Tibial nerve (tissue), 4 donors: ENCODE data around the gene PLCB2. TPM values are rescaled to one million over a fixed set of nuclear protein-coding genes. Genes with fewer than 3 reads are reported as not detected.

Experiments
- DNase-seq, 2 donors: peaks; one replicate each; pipeline ENCODE4 v3.0.0-alpha.2; 2019; ENCODE audit warnings: low spot score in 2 of 2
- H3K27ac ChIP-seq, 4 donors: fragments of 200-600 bp; sonication (generic) in 3 of 4; one replicate each; pipeline ENCODE4 v1.5.1; 2017 to 2019; ENCODE audit warnings: mild to moderate bottlenecking in 1 of 4
- H3K27me3 ChIP-seq, 2 donors: fragments of 200-600 bp; sonication (generic) in 1 of 2; one replicate each; pipeline versions ENCODE4 v1.5.1 to v1.6.0; 2017 to 2019
- H3K36me3 ChIP-seq, 3 donors: fragments of 200-600 bp; sonication (generic); one replicate each; pipeline ENCODE4 v1.5.1; 2018 to 2019
- H3K4me1 ChIP-seq, 4 donors: fragments of 200-600 bp; sonication (generic) in 3 of 4; one replicate each; pipeline ENCODE4 v1.5.1; 2017 to 2019
- H3K4me3 ChIP-seq, 4 donors: fragments of 200-600 bp; sonication (generic) in 3 of 4; one replicate each; pipeline ENCODE4 v1.5.1; 2017 to 2019; ENCODE audit warnings: mild to moderate bottlenecking in 1 of 4, moderate library complexity in 1 of 4
- H3K9me3 ChIP-seq, 4 donors: fragments of 200-600 bp; sonication (generic) in 3 of 4; one replicate each; pipeline ENCODE4 v1.5.1; 2017 to 2019
- CTCF ChIP-seq, 5 experiments: fragments of 200-600 bp in 3 of 5; fragments of 450-650 bp in 2 of 5; sonication (generic) in 3 of 5; IDR thresholded peaks; one replicate each; pipeline ENCODE4 v1.5.1; 2016 to 2019; ENCODE audit warnings: antibody characterized with exemption in 5 of 5, mild to moderate bottlenecking in 3 of 5, moderate library complexity in 2 of 5
- EP300 ChIP-seq, 2 donors: sonication (generic); formaldehyde crosslinking; IDR thresholded peaks; one replicate each; pipeline ENCODE4 v1.6.1; 2017; ENCODE audit warnings: antibody characterized with exemption in 2 of 2, mild to moderate bottlenecking in 1 of 2
- POLR2A ChIP-seq, 2 donors: fragments of 450-650 bp; IDR thresholded peaks; one replicate each; pipeline ENCODE4 v1.6.1; 2017; ENCODE audit warnings: antibody characterized with exemption in 2 of 2, mild to moderate bottlenecking in 2 of 2, moderate library complexity in 2 of 2
- whole genome bisulfite sequencing, 2 donors: methylation state at CpG; one replicate each; pipeline ENCODE4 v1.1.5; 2018; 5-methylcytosine and 5-hydroxymethylcytosine counted together
- total RNA-seq, 4 donors: library from RNA; depleted of rRNA; stranded (reverse); fragments of >200 nt; gene quantifications; one replicate each; pipeline ENCODE4 v1.1.0, GENCODE V29; 2016

PLCB2 gene
- total RNA-seq, 4 donors from 2014 or later, result 14.9 to 42.3 (median 17.0) TPM

GRCh38 chr15:40280260-40281056, 27.3 kb downstream of the PLCB2 start:
- peaks cover 0 to 74% of the 10 kb centered on the region in 2 donors for H3K27me3 ChIP-seq
- no peak for DNase-seq
- no peaks in the 10 kb centered on the region for H3K36me3 ChIP-seq
- 41 to 42% methylated on average over 30 of the region's 30 CpGs for WGBS, 2 donors
- H3K27ac ChIP-seq, result no peak overlapping the region
- H3K4me1 ChIP-seq, result peaks cover 0 to 42% (median 20%) of the 10 kb centered on the region in 4 donors
- TF ChIP-seq POLR2A (IDR thresholded peaks at IDR 0.05) (no peak), CTCF (IDR thresholded peaks at IDR 0.05) (no peak), EP300 (IDR thresholded peaks at IDR 0.05) (no peak)
- H3K9me3 ChIP-seq, result no peaks in the 10 kb centered on the region
- no peak overlapping the region for H3K4me3 ChIP-seq

DNA sequence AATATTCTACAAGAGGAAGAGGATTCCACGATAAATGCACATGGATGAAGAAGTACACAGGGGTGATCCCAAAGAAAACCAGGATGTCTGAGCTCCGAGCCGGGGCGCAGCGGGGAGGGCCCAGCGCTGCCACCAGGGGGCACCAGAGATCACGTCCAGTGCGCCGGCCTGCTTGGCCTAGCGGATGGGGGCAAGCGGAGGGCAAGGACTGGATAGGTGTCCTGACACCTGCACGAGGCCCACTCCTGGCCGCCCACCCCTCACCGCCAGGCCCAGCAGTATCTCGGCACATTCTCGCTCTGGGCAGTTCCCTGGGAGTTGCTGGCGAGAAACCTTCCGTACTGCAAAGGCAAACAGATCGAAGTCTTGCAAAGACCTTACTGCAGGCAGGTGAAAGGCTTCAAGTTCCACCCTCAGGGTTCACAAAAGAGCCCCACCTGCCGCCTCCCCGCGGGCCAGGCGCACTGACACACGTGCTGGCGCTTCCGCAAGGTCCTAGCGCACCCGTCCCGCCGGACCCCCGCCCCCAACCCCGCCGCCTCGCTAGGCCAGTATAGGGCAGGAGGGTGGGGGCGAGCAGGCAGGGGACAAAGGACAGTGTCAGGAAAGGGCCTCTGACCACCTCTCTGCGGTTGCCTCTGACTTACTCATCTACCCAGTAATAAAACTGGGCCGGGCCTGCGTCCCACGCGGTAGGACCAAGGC, 28.1 kb downstream of the PLCB2 start:
- no peaks in the 10 kb centered on the region for H3K9me3 ChIP-seq
- H3K36me3 ChIP-seq, result no peaks in the 10 kb centered on the region
- no peak for TF ChIP-seq EP300 (IDR thresholded peaks at IDR 0.05)
- TF ChIP-seq CTCF (IDR thresholded peaks at IDR 0.05), result peak; percentile 94 to 99 (median 96)
- no peak overlapping the region for H3K27ac ChIP-seq
- peak; percentile 53 to 70 for DNase-seq
- H3K27me3 ChIP-seq, result peaks cover 0 to 74% of the 10 kb centered on the region in 2 donors
- H3K4me3 ChIP-seq, result peak overlapping the region in 1 of 4 donors; percentile 2
- peaks cover 0 to 41% (median 20%) of the 10 kb centered on the region in 4 donors for H3K4me1 ChIP-seq
- whole genome bisulfite sequencing, 2 donors, result 25 to 27% methylated on average over 35 to 39 of the region's 40 CpGs

DNA sequence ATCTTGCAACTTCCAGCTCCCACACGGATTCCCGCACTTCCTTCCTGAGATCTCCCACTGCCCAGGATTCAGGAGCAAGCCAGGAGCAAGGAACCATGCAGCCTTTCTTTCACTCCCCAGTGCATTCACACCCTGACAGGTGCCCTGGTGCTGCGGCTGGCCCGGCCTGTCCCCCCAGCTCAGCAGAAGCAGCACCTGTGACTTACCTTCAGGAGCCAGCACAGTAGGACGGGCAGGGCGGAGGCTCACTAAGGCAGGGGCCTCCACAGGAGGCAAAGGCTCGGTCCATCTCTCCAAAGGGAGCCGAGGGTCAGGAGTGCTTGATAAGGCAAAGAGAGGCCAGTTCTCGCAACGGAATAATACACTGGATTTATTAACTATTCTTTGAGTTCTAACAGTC, 29.7 kb downstream of the PLCB2 start:
- Histone ChIP-seq H3K27me3 (peaks cover 0 to 59% of the 10 kb centered on the region in 2 donors), H3K4me3 (no peak overlapping the region), H3K36me3 (no peaks in the 10 kb centered on the region), H3K9me3 (no peaks in the 10 kb centered on the region), H3K27ac (no peak overlapping the region), H3K4me1 (peaks cover 0 to 31% (median 18%) of the 10 kb centered on the region in 4 donors)
- no peak for TF ChIP-seq EP300 (IDR thresholded peaks at IDR 0.05)
- no peak for TF ChIP-seq POLR2A (IDR thresholded peaks at IDR 0.05)
- TF ChIP-seq CTCF (IDR thresholded peaks at IDR 0.05), result no peak
- DNase-seq, result no peak
- 71 to 80% methylated on average over 9 of the region's 10 CpGs for WGBS, 2 donors

- Histone ChIP-seq H3K27ac (no peak overlapping the region), H3K27me3 (peaks cover 0 to 53% of the 10 kb centered on the region in 2 donors), H3K4me1 (peaks cover 0 to 26% (median 12%) of the 10 kb centered on the region in 4 donors), H3K4me3 (no peak overlapping the region), H3K36me3 (no peaks in the 10 kb centered on the region), H3K9me3 (no peaks in the 10 kb centered on the region)
- no peak for TF ChIP-seq CTCF (IDR thresholded peaks at IDR 0.05)
- TF ChIP-seq POLR2A (IDR thresholded peaks at IDR 0.05), result no peak
- no peak for TF ChIP-seq EP300 (IDR thresholded peaks at IDR 0.05)
- WGBS, 2 donors, result 41 to 46% methylated on average over 16 of the region's 16 CpGs
- DNase-seq, result no peak
These were observed 30.3 kb downstream of the PLCB2 start for GRCh38 chr15:40277471-40277870.

DNA sequence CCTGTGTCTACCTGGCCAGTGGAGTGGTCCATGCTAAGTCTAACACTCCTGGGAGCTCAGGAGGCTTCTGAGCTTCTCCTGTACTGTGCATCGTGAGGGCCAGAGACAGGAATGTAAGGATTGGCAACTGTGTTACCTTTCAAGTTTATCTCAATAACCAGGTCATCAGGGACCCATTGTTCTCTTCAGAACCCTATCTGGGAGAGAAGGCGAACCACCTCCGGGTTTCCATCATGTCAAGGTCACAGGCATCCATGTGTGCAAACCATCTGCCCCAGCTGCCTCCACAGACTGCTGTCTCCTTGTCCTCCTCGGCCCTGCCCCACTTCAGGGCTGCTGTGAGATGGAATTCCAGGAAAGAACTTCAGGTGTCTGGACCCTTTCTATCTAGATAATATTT, 30.8 kb downstream of the PLCB2 start:
- H3K27me3 ChIP-seq, result peaks cover 0 to 48% of the 10 kb centered on the region in 2 donors
- peaks cover 0 to 20% (median 8%) of the 10 kb centered on the region in 4 donors for H3K4me1 ChIP-seq
- TF ChIP-seq CTCF (IDR thresholded peaks at IDR 0.05), result no peak
- no peak for TF ChIP-seq POLR2A (IDR thresholded peaks at IDR 0.05)
- TF ChIP-seq EP300 (IDR thresholded peaks at IDR 0.05), result no peak
- H3K9me3 ChIP-seq, result no peaks in the 10 kb centered on the region
- DNase-seq, result no peak
- H3K36me3 ChIP-seq, result no peaks in the 10 kb centered on the region
- no peak overlapping the region for H3K27ac ChIP-seq
- no peak overlapping the region for H3K4me3 ChIP-seq
- WGBS, 2 donors, result 66 to 67% methylated on average over 4 of the region's 4 CpGs
